HCT116 (cell line): ENCODE data around the gene KTN1. TPM values are rescaled to one million over a fixed set of nuclear protein-coding genes. Genes with fewer than 3 reads are reported as not detected.

Experiments used
- ATAC-seq: fragments of 200-7000 bp; cut with Tn5 transposase; 2 replicates; pipeline ENCODE4 v1.9.1; 2020; ENCODE audit warnings: mild to moderate bottlenecking, moderate library complexity
- BruUV-seq: library from RNA; stranded (reverse); fragments of 400-500 nt; replicated peaks from 2 replicates; lab custom pipeline; 2021; lab: Mats Ljungman, UMichigan
- CTCF ChIA-PET: fragments of 300-600 bp; sonication (Branson Sonifier 250); formaldehyde crosslinking; loops from one replicate; lab custom pipeline; 2021; ENCODE audit warnings: antibody characterized with exemption; lab: Charles Lee
- POLR2A ChIA-PET: fragments of 300-600, 350-600 bp; sonication (Branson Sonifier 250); formaldehyde crosslinking; loops from one replicate; lab custom pipeline; 2021; ENCODE audit warnings: antibody characterized with exemption; lab: Charles Lee
- RAD21 ChIA-PET, 2 experiments: fragments of 300-600 bp; sonication (Branson Sonifier 250); formaldehyde crosslinking; loops; one replicate each; lab custom pipeline; 2023; ENCODE audit warnings: low total read pairs in 2 of 2; ENCODE audit not compliant: uncharacterized antibody in 2 of 2, unreplicated experiment in 2 of 2, low non-redundant PET in 1 of 2; lab: Charles Lee
- DNase-seq: peaks from one replicate; pipeline ENCODE4 v3.0.0-alpha.2; 2010; ENCODE audit warnings: low read depth, low spot score
- H2AFZ ChIP-seq: fragments of 200-600 bp; shearing (Covaris generic), sonication (generic); 2 replicates; pipeline ENCODE4 v1.6.1; 2017; ENCODE audit warnings: low read depth, mixed run types, mixed read lengths, antibody characterized with exemption, low read length; ENCODE audit not compliant: poor library complexity, severe bottlenecking
- H3K27ac ChIP-seq: 2 replicates; pipeline ENCODE4 v1.5.1; 2012; ENCODE audit warnings: low read depth, low read length
- H3K27me3 ChIP-seq: fragments of 200-600 bp; sonication (generic); 2 replicates; pipeline ENCODE4 v1.6.1; 2016; ENCODE audit warnings: mixed run types, low read length, mixed read lengths; ENCODE audit not compliant: insufficient read depth
- H3K36me3 ChIP-seq, 2 experiments: fragments of 200-500 bp in 1 of 2; fragments of 200-600 bp in 1 of 2; sonication (Bioruptor generic) in 1 of 2; sonication (generic) in 1 of 2; 2 replicates each; pipeline versions ENCODE4 v1.5.1 to v1.6.1; 2014 to 2016; ENCODE audit warnings: low read length in 2 of 2, inconsistent platforms in 1 of 2, mixed read lengths in 1 of 2, mixed run types in 1 of 2; ENCODE audit not compliant: insufficient read depth in 2 of 2, control insufficient read depth in 1 of 2
- H3K4me1 ChIP-seq, 2 experiments: fragments of 200-600 bp in 1 of 2; sonication (generic) in 1 of 2; 2 replicates each; pipeline versions ENCODE4 v1.5.1 to v1.6.1; 2012 to 2017; ENCODE audit warnings: low read length in 2 of 2, inconsistent platforms in 1 of 2, mild to moderate bottlenecking in 1 of 2, mixed read lengths in 1 of 2, mixed run types in 1 of 2, moderate library complexity in 1 of 2; ENCODE audit not compliant: insufficient read depth in 2 of 2, control insufficient read depth in 1 of 2
- H3K4me2 ChIP-seq: fragments of 200-600 bp; sonication (generic); 2 replicates; pipeline ENCODE4 v1.6.1; 2017; ENCODE audit warnings: mixed run types, low read length, mixed read lengths
- H3K4me3 ChIP-seq, 2 experiments: fragments of 200-600 bp in 1 of 2; sonication (generic) in 1 of 2; replicated peaks in 1 of 2; 2 replicates each; pipeline ENCODE4 v1.5.1; 2011 to 2016; ENCODE audit warnings: low read length in 2 of 2, control low read depth in 1 of 2, low read depth in 1 of 2, mild to moderate bottlenecking in 1 of 2, mixed read lengths in 1 of 2, mixed run types in 1 of 2
- H3K79me2 ChIP-seq: fragments of 200-600 bp; sonication (generic); 2 replicates; pipeline ENCODE4 v1.6.1; 2017; ENCODE audit warnings: mild to moderate bottlenecking, mixed run types, low read length, moderate library complexity, mixed read lengths; ENCODE audit not compliant: insufficient read depth
- H3K9ac ChIP-seq: fragments of 200-600 bp; sonication (generic); 2 replicates; pipeline ENCODE4 v1.6.1; 2016; ENCODE audit warnings: low read length, mixed read lengths
- H3K9me2 ChIP-seq: fragments of 200-600 bp; sonication (generic), shearing (Covaris generic); 2 replicates; pipeline ENCODE4 v1.6.1; 2017; ENCODE audit warnings: mixed run types, mild to moderate bottlenecking, moderate library complexity; ENCODE audit not compliant: insufficient read depth
- H3K9me3 ChIP-seq, 2 experiments: fragments of 200-500 bp in 1 of 2; fragments of 200-600 bp in 1 of 2; sonication (Bioruptor generic) in 1 of 2; sonication (generic) in 1 of 2; 2 replicates each; pipeline ENCODE4 v1.6.1; 2014 to 2017; ENCODE audit warnings: low read length in 2 of 2, mixed read lengths in 2 of 2, inconsistent platforms in 1 of 2, low read depth in 1 of 2, mild to moderate bottlenecking in 1 of 2, mixed run types in 1 of 2, moderate library complexity in 1 of 2; ENCODE audit not compliant: control insufficient read depth in 1 of 2, insufficient read depth in 1 of 2
- H4K20me1 ChIP-seq: fragments of 200-600 bp; sonication (generic), shearing (Covaris generic); 2 replicates; pipeline ENCODE4 v1.6.1; 2017; ENCODE audit warnings: mixed run types, mild to moderate bottlenecking, moderate library complexity; ENCODE audit not compliant: insufficient read depth
- CBX3 ChIP-seq: IDR thresholded peaks from 2 replicates; pipeline ENCODE4 v1.6.1; 2012; ENCODE audit warnings: low read depth
- CEBPB ChIP-seq: IDR thresholded peaks from 2 replicates; pipeline ENCODE4 v1.6.1; 2012; ENCODE audit warnings: low read depth
- CTCF ChIP-seq, 3 experiments: fragments of 200-600 bp in 1 of 3; sonication (generic) in 1 of 3; IDR thresholded peaks in 2 of 3; conservative IDR thresholded peaks in 1 of 3; 2 replicates each; pipeline ENCODE4 v1.5.1; 2012 to 2017; ENCODE audit warnings: low read depth in 2 of 3, low read length in 2 of 3, antibody characterized with exemption in 1 of 3, borderline replicate concordance in 1 of 3, control low read depth in 1 of 3, mild to moderate bottlenecking in 1 of 3, mixed read lengths in 1 of 3, mixed run types in 1 of 3, moderate library complexity in 1 of 3; ENCODE audit not compliant: insufficient read depth in 1 of 3
- EGR1 ChIP-seq: IDR thresholded peaks from 2 replicates; pipeline ENCODE4 v1.6.1; 2012; ENCODE audit warnings: low read depth
- ELF1 ChIP-seq: IDR thresholded peaks from 2 replicates; pipeline ENCODE4 v1.6.1; 2012; ENCODE audit warnings: low read depth, borderline replicate concordance
- EZH2 ChIP-seq: fragments of 200-600 bp; sonication (generic); IDR thresholded peaks from 2 replicates; pipeline ENCODE4 v1.6.1; 2017; ENCODE audit warnings: antibody characterized with exemption, mixed run types
- EZH2phosphoT487 ChIP-seq: fragments of 200-600 bp; IDR thresholded peaks from 2 replicates; pipeline ENCODE4 v1.6.1; 2018; ENCODE audit warnings: antibody characterized with exemption, borderline replicate concordance
- FOSL1 ChIP-seq: IDR thresholded peaks from 2 replicates; pipeline ENCODE4 v1.6.1; 2012; ENCODE audit warnings: low read depth
- POLR2A ChIP-seq: IDR thresholded peaks from 2 replicates; pipeline ENCODE4 v1.7.0; 2011; ENCODE audit warnings: borderline replicate concordance; ENCODE audit not compliant: insufficient read depth, insufficient read length; ENCODE audit errors: extremely low read depth
- RAD21 ChIP-seq: IDR thresholded peaks from 2 replicates; pipeline ENCODE4 v1.6.1; 2012; ENCODE audit warnings: low read depth, mild to moderate bottlenecking
- REST ChIP-seq: IDR thresholded peaks from 2 replicates; pipeline ENCODE4 v1.6.1; 2012; ENCODE audit warnings: low read depth
- SIN3A ChIP-seq: IDR thresholded peaks from 2 replicates; pipeline ENCODE4 v1.6.1; 2012; ENCODE audit warnings: low read depth
- SP1 ChIP-seq: IDR thresholded peaks from 2 replicates; pipeline ENCODE4 v1.6.1; 2012; ENCODE audit warnings: low read depth
- SRF ChIP-seq: IDR thresholded peaks from 2 replicates; pipeline ENCODE4 v1.6.1; 2012; ENCODE audit warnings: low read depth
- TCF7L2 ChIP-seq: IDR thresholded peaks from 2 replicates; pipeline ENCODE4 v1.7.0; 2011; ENCODE audit warnings: borderline replicate concordance, inconsistent platforms; ENCODE audit not compliant: insufficient read depth, insufficient read length; ENCODE audit errors: extremely low read depth
- ZBTB33 ChIP-seq: IDR thresholded peaks from 2 replicates; pipeline ENCODE4 v1.6.1; 2011; ENCODE audit warnings: mild to moderate bottlenecking, low read length, moderate library complexity; ENCODE audit not compliant: insufficient replicate concordance; ENCODE audit errors: extremely low read depth
- ZNF274 ChIP-seq: fragments of 200-500 bp; sonication (Bioruptor generic); IDR thresholded peaks from 2 replicates; pipeline ENCODE4 v1.6.1; 2014; ENCODE audit warnings: mild to moderate bottlenecking, low read depth, low read length, inconsistent platforms
- intact Hi-C: fragments of 100-400 bp; cut with micrococcal nuclease; formaldehyde crosslinking; loops from 2 replicates; pipeline ENCODE4 v1.10.0; 2022
- total RNA-seq: library from RNA; stranded (reverse); gene quantifications from one replicate; pipeline ENCODE4 v1.2.1, GENCODE V29; 2021; ENCODE audit not compliant: unreplicated experiment

The KTN1 gene
- total RNA-seq, 1 experiment from 2014 or later = 105 TPM

GRCh38 chr14:55667801-55668200 lies 87.8 kb downstream of the KTN1 start:
- DNase-seq (no peak), ATAC-seq (no peak)
- ChIA-PET RAD21 (no interaction called here), POLR2A (no interaction called here), CTCF (no interaction called here)
- no TSS peak for BruUV-seq
- Histone ChIP-seq H3K4me3 (no peak overlapping the region), H3K9me3 (no peaks in the 10 kb centered on the region), H3K36me3 (peaks cover 32 to 43% of the 10 kb centered on the region in 2 experiments), H3K9me2 (no peaks in the 10 kb centered on the region), H3K27ac (no peak overlapping the region), H3K4me1 (no peaks in the 10 kb centered on the region), H3K9ac (no peak overlapping the region), H2AFZ (no peak overlapping the region), H3K79me2 (peaks cover 20% of the 10 kb centered on the region), H4K20me1 (0 out of 2 replicates have a peak, but pooled peaks cover 3% of the 10 kb centered on the region), H3K4me2 (no peak overlapping the region), H3K27me3 (no peaks in the 10 kb centered on the region)
- TF ChIP-seq EZH2 = no peak
- no peak for TF ChIP-seq CEBPB
- no peak for TF ChIP-seq TCF7L2
- no peak for TF ChIP-seq SIN3A
- no peak for TF ChIP-seq SRF
- TF ChIP-seq RAD21 = no peak
- TF ChIP-seq ZBTB33 = no peak
- TF ChIP-seq POLR2A = no peak
- no peak for TF ChIP-seq ELF1
- TF ChIP-seq CTCF (IDR thresholded peaks at IDR 0.05 in 2 of 3, conservative IDR thresholded peaks at IDR 0.05 in 1 of 3; ENCODE audit: borderline replicate concordance in 1 of 3, insufficient read depth in 1 of 3, low read depth in 2 of 3, low read length in 2 of 3) = no peak
- TF ChIP-seq SP1 = no peak
- TF ChIP-seq FOSL1 = no peak
- no peak for TF ChIP-seq EGR1
- TF ChIP-seq EZH2phosphoT487 = no peak
- no peak for TF ChIP-seq ZNF274
- no peak for TF ChIP-seq REST
- no peak for TF ChIP-seq CBX3
- intact Hi-C loops = no loop called here
